K562 (cell line): ENCODE results near the gene MTREX. TPM values are rescaled to one million over a fixed set of nuclear protein-coding genes. Genes with fewer than 3 reads are reported as not detected.

Experiments
- ATF4 ChIP-seq: fragments of 450-650 bp; formaldehyde crosslinking; IDR thresholded peaks from 2 replicates; pipeline ENCODE4 v1.4.0; 2022; ENCODE audit warnings: mild to moderate bottlenecking, moderate library complexity
- BCLAF1 ChIP-seq, 2 experiments: fragments of 450-650 bp in 1 of 2; IDR thresholded peaks; 2 replicates each; pipeline ENCODE4 v1.6.1; 2011 to 2017; ENCODE audit warnings: low read depth in 2 of 2, antibody characterized with exemption in 1 of 2, borderline replicate concordance in 1 of 2, low read length in 1 of 2, mild to moderate bottlenecking in 1 of 2, mixed read lengths in 1 of 2; ENCODE audit not compliant: control insufficient read depth in 1 of 2
- GTF3C2 ChIP-seq: IDR thresholded peaks from 3 replicates; pipeline ENCODE4 v1.6.1; 2011; ENCODE audit warnings: borderline replicate concordance, mild to moderate bottlenecking, moderate library complexity; ENCODE audit not compliant: insufficient read length; ENCODE audit errors: extremely low read depth
- HDAC3 ChIP-seq: fragments of 450-650 bp; IDR thresholded peaks from 2 replicates; pipeline ENCODE4 v1.6.1; 2018; ENCODE audit warnings: borderline replicate concordance, mild to moderate bottlenecking, moderate library complexity; ENCODE audit not compliant: partially characterized antibody
- IRF2 ChIP-seq: sonication (generic); formaldehyde crosslinking; IDR thresholded peaks from 2 replicates; pipeline ENCODE4 v1.8.1; 2022; ENCODE audit warnings: mild to moderate bottlenecking, missing genetic modification reagents
- KLF10 ChIP-seq: fragments of 250-450 bp; sonication (Bioruptor Pico); IDR thresholded peaks from 2 replicates; pipeline ENCODE4 v1.6.1; 2021; ENCODE audit warnings: matching md5 sums
- RREB1 ChIP-seq: fragments of 250-450 bp; sonication (Bioruptor Pico); IDR thresholded peaks from 2 replicates; pipeline ENCODE4 v1.4.0; 2020
- SIN3B ChIP-seq: fragments of 450-650 bp; IDR thresholded peaks from 2 replicates; pipeline ENCODE4 v1.6.1; 2017; ENCODE audit warnings: low read depth, mild to moderate bottlenecking, moderate library complexity
- ZHX1 ChIP-seq: fragments of 150-350 bp; conservative IDR thresholded peaks from 2 replicates; pipeline ENCODE4 v1.6.1; 2014; ENCODE audit warnings: low read length
- ZNF707 ChIP-seq: fragments of 250-450 bp; sonication (Bioruptor Pico); conservative IDR thresholded peaks from 2 replicates; pipeline ENCODE4 v1.8.0; 2022; ENCODE audit warnings: inconsistent platforms, mild to moderate bottlenecking, moderate library complexity
- ZNF785 ChIP-seq: fragments of 250-450 bp; sonication (Bioruptor Pico); IDR thresholded peaks from 2 replicates; pipeline ENCODE4 v1.4.0; 2020; ENCODE audit warnings: mild to moderate bottlenecking
- polyA plus RNA-seq, 8 experiments: library from polyadenylated mRNA; depleted of rRNA in 4 of 8; stranded (reverse) in 5 of 8; unstranded in 3 of 8; fragments of >200 nt; fragmentation: Nextera tagmentation in 2 of 8; fragmentation: Illumina TruSeq in 1 of 8; extraction: Ambion mirVana in 2 of 8; extraction: Trizol in 1 of 8; gene quantifications; 2 replicates each; pipeline versions ENCODE4 v1.2.1 to v1.2.3, GENCODE V29; 2011 to 2014; ENCODE audit warnings: inconsistent platforms in 1 of 8, missing spikeins in 1 of 8
- total RNA-seq, 7 experiments: library from RNA; depleted of rRNA in 6 of 7; stranded (reverse); fragments of >200 nt in 6 of 7; fragmentation: Illumina TruSeq in 2 of 7; extraction: Trizol in 2 of 7; gene quantifications; 2 replicates each; pipeline versions ENCODE4 v1.2.1 to v1.2.3, GENCODE V29; 2011 to 2021; ENCODE audit warnings: low replicate concordance in 1 of 7

Gene MTREX
- total and polyA plus RNA-seq, 9 of the 15 experiments (the other 6 are each of a cell fraction or from before 2014, with no cell fraction given): 52.9 to 193 (median 150) TPM

- TF ChIP-seq ZHX1 (no peak), KLF10 (CRISPR knock-in tag) (no peak), GTF3C2 (no peak), HDAC3 (no peak), IRF2 (CRISPR knock-in tag) (no peak), SIN3B (no peak), ATF4 (CRISPR knock-in tag) (no peak), BCLAF1 (IDR thresholded peaks at IDR 0.05; ENCODE audit: borderline replicate concordance in 1 of 2, control insufficient read depth in 1 of 2, low read depth in 2 of 2, low read length in 1 of 2) (no peak), ZNF707 (CRISPR knock-in tag) (no peak), RREB1 (CRISPR knock-in tag) (no peak), ZNF785 (CRISPR knock-in tag) (no peak)
Measured at GRCh38 chr5:55387865-55388264, 80.1 kb downstream of the MTREX start (continued).
